ENCODE results near the gene KIF12. TPM values are rescaled to one million over a fixed set of nuclear protein-coding genes. Genes with fewer than 3 reads are reported as not detected.

Gene KIF12
- not detected in 2 replicates for total RNA-seq

- no peak for TF ChIP-seq CTCF (IDR thresholded peaks at IDR 0.05; ENCODE audit: insufficient read depth, low read depth, low read length)
- no peak for DNase-seq (ENCODE audit: low read depth)
- peak within 1 kb of the TSS; percentile 42 for H3K4me3 ChIP-seq (ENCODE audit: low read depth, low read length)
These were observed at the start of gene KIF12 for GRCh38 chr9:114098936-114099668. Gene KIF12 (minus strand): TSS chr9:114099292. CDS start chr9:114099276, 16 bp downstream.

GRCh38 chr9:114146735-114147134 lies 47.6 kb upstream of the KIF12 start:
- TF ChIP-seq CTCF (IDR thresholded peaks at IDR 0.05; ENCODE audit: insufficient read depth, low read depth, low read length) = no peak
- H3K4me3 ChIP-seq (ENCODE audit: low read depth, low read length) = no peak overlapping the region
- no peak for DNase-seq (ENCODE audit: low read depth)

GRCh38 chr9:114143234-114143633 lies 44.1 kb upstream of the KIF12 start:
- TF ChIP-seq CTCF (IDR thresholded peaks at IDR 0.05; ENCODE audit: insufficient read depth, low read depth, low read length) = no peak
- H3K4me3 ChIP-seq (ENCODE audit: low read depth, low read length) = no peak overlapping the region
- no peak for DNase-seq (ENCODE audit: low read depth)

- DNase-seq (ENCODE audit: low read depth) = peak; percentile 67
- TF ChIP-seq CTCF (IDR thresholded peaks at IDR 0.05; ENCODE audit: insufficient read depth, low read depth, low read length) = no peak
- H3K4me3 ChIP-seq (ENCODE audit: low read depth, low read length) = no peak overlapping the region
These were observed 42.7 kb upstream of the KIF12 start for GRCh38 chr9:114141553-114142402.

- no peak for DNase-seq (ENCODE audit: low read depth)
- no peak for TF ChIP-seq CTCF (IDR thresholded peaks at IDR 0.05; ENCODE audit: insufficient read depth, low read depth, low read length)
- H3K4me3 ChIP-seq (ENCODE audit: low read depth, low read length) = no peak overlapping the region
These were observed 41.8 kb upstream of the KIF12 start for GRCh38 chr9:114140850-114141249.

GRCh38 chr9:114140401-114140800 lies 41.3 kb upstream of the KIF12 start:
- DNase-seq (ENCODE audit: low read depth) = no peak
- no peak for TF ChIP-seq CTCF (IDR thresholded peaks at IDR 0.05; ENCODE audit: insufficient read depth, low read depth, low read length)
- no peak overlapping the region for H3K4me3 ChIP-seq (ENCODE audit: low read depth, low read length)
